Neural cell (in vitro differentiated cells): Measurements from ENCODE around the gene ULBP2.
"Not testable (repeated sequence)": the region's sequence is repeated elsewhere in the genome, so short reads cannot be mapped to it uniquely, and the experiment has no call there.

Experiments
- CTCF ChIP-seq: fragments of 450-650 bp; IDR thresholded peaks from 2 replicates; pipeline ENCODE4 v1.5.1; 2014; ENCODE audit warnings: antibody characterized with exemption, mild to moderate bottlenecking, moderate library complexity; ENCODE audit not compliant: poor library complexity, severe bottlenecking
- EP300 ChIP-seq: fragments of 450-650 bp; conservative IDR thresholded peaks from 2 replicates; pipeline ENCODE4 v1.6.1; 2014; ENCODE audit warnings: antibody characterized with exemption, mild to moderate bottlenecking, moderate library complexity; ENCODE audit not compliant: poor library complexity, severe bottlenecking
- EZH2 ChIP-seq: fragments of 200-600, 300-800 bp; shearing (Covaris generic), sonication (generic); IDR thresholded peaks from 2 replicates; pipeline ENCODE4 v1.6.1; 2014; ENCODE audit warnings: antibody characterized with exemption, low read length, borderline replicate concordance, mild to moderate bottlenecking; ENCODE audit not compliant: insufficient read depth, poor library complexity, severe bottlenecking
- MXI1 ChIP-seq: fragments of 450-650 bp; conservative IDR thresholded peaks from 2 replicates; pipeline ENCODE4 v1.6.1; 2014; ENCODE audit warnings: antibody characterized with exemption, mild to moderate bottlenecking; ENCODE audit not compliant: poor library complexity, severe bottlenecking
- POLR2AphosphoS5 ChIP-seq: IDR thresholded peaks from 2 replicates; pipeline ENCODE4 v1.6.1; 2012
- RAD21 ChIP-seq: fragments of 450-650 bp; conservative IDR thresholded peaks from 2 replicates; pipeline ENCODE4 v1.6.1; 2014; ENCODE audit warnings: antibody characterized with exemption, mild to moderate bottlenecking, moderate library complexity
- REST ChIP-seq: IDR thresholded peaks from 2 replicates; pipeline ENCODE4 v1.6.1; 2012; ENCODE audit warnings: borderline replicate concordance
- SMC3 ChIP-seq: fragments of 450-650 bp; conservative IDR thresholded peaks from 2 replicates; pipeline ENCODE4 v1.6.1; 2014; ENCODE audit warnings: antibody characterized with exemption, mild to moderate bottlenecking, moderate library complexity; ENCODE audit not compliant: poor library complexity
- TAF1 ChIP-seq: IDR thresholded peaks from 2 replicates; pipeline ENCODE4 v1.6.1; 2012; ENCODE audit warnings: low read depth

GRCh38 chr6:149959806-149960205 lies 18.0 kb downstream of the ULBP2 start:
- TF ChIP-seq EZH2, POLR2AphosphoS5, CTCF, RAD21, EP300, SMC3, TAF1, REST, MXI1: not testable (repeated sequence)
